Germinal center (tissue), 1 donor: Measurements from ENCODE around the gene ANGPTL2.

Experiments
- DNase-seq: peaks from one replicate; pipeline ENCODE4 v3.0.0; 2012; ENCODE audit warnings: mixed read lengths, low spot score

ANGPTL2 gene

DNA sequence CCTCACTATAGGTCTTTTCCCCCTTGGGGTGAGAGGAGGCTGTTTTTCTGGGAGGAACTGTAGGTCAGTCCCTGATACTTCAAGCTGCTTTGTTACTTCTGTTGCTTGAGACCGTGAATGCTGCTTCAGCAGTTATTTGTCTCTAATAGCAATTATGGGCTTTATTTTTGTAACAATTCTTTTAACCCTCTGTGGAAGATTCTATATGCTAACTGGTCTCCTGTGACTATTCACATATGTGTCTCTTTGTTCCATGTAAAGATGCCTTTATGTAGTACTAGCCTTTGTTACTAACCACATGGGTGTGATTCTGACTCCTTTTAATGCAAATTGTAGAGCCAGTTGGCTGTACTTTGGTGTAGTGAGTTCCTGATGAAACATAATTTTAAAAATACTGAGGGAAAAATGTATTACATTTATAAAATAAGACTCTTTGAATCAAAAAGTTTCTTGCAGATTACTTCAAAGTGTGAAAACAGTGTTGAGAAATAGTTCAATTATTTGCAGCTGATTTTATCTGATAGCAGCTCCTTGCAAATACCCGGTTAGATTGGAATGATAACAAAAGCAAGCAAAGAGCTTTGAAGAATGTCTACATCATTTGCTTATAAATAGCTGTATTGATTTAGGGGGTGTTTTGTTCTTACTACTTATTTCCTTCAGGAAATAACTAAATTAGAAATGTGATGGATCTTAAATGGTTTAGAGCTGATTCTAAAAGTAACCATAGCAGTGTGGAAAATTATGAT is 46.6 kb downstream of the ANGPTL2 start:
- DNase-seq = no peak

DNA sequence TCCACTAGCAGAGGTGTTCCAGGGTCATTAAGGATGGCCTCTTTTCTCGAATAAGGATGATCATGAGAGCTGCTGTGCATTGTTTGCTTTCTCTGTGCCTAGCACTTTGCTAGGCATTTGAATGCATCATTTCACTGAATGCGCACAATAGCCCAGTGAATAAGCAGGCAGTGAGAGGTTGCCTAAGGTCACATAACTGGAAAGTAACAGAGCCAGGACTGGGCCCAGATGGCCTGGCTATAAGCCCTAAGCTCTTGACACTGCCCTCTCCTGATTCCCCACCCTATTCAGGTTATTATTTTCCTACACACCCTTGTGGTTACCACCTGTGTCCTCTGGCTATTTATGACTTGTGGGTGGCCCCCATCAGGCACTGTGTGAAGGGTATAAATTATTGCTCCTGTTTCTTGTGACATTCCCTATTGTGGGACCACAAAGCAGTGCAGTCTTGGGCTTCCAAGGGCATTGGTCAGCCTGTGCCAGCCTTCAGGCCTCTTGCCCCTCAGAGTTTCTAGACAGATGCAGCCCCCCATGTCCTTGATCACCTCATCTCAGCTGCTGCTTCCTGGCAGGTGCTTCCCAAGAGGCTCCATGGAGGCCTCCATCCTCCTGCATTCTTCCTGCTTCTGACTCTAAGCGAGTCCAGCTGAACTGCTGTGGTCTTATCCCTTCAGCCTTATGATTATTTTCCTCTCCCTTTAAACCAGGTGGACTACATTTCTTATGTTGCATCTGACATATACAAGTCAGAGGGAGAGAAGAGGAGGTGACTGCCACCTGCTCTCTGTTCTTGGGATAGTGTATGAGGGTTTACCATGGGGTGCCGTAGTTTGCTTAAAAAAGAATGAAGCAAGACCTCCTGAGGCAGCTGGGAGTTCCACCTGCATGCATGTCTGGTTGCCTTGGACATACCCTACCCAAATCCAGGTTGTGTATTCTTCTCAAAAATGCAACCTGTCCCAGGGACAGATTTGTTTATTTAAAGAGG is 47.6 kb downstream of the ANGPTL2 start:
- DNase-seq = no peak

DNA sequence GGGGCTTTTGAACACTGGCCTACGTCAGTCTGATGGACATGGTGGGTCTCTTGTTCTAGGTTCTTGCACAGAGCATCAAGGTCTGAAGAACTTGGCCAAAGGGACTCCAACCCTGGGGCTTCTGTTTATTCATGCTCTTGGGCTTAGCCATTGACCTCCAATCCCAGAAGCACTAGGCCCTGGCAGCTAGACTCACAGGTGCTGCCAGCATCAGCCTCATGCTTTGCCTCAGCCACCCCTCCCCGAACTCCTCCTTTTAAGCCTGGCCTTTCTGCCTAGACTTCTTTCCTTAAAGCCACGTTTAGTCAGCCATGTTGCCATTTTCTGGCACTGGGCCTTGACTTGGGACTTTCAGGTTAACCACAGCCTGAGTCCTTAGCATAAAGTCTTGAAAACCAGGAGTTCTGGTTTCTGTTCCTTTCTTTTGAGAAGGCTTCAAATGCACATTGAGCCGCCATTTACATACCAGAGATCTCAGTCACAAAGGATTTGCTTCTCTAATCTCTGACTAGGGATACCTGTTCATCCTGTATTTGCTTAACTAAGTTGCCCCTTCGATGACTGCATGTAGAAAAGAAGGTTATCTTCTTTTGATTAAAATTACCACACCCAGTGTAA is 54.7 kb downstream of the ANGPTL2 start:
- DNase-seq = no peak

DNA sequence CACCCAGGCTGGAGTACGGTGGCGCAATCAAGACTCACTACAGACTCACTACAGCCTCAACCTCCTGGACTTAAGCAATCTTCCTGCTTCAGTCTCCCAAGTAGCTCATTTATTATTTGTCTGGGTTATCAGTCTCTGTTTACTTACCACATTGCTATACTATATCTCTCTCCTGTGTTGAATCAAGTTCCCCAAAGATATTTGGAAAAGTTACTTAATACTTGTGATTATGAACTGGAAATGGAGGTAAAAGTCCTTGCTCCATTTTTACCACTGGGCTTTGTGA is 55.6 kb downstream of the ANGPTL2 start:
- no peak for DNase-seq

DNA sequence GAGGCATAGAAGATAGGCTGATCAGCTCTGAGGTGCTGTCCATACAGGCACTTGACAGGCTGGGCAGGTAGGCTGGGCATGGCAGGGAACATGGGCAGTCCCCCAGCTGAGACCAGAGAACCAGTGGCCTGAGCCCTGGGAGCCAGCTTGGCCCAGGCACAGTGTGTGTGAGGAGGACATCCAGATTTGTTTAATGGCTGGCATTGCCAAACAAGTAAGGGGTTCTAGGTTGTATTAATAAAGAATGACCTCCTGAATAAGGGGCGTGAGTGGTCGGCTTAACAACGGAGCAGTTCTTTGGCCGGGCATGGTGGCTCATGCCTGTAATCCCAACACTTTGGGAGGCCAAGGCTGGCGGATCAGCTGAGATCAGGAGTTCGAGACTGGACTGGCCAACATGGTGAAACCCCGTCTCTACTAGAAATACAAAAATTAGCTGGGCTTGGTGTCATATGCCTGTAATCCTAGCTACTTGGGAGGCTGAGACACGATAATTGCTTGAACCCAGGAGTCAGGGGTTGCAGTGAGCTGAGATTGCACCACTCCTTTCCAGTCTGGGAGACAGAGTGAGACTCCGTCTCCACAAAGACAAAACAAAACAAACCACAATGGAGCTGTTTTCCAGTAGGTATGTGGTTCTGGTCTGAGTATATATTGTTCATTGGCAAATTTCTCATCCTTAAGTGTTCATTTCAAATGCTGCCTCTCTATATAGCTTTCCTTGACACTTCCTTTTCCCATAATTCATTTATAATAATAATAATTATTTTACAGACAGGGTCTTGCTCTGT is 56.2 kb downstream of the ANGPTL2 start:
- no peak for DNase-seq

DNA sequence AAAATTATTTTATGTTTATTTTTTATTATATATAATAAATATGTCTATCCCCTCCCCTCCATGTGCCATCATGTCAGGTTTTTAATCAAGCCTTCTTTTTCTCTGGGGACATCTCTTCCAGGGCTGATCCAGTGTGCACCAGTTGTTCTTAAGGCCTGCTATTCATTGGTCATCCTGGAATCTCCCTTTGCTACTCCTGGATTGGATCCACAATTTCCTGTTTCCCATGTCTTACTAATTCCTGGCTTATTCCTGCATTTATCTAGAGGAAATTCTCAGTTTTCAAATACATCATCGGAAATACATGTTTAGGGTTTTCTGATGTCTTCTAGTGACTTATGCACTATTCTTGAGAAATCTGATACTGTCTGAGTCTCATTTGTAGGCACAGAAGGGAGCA is 56.8 kb downstream of the ANGPTL2 start:
- DNase-seq = no peak

DNA sequence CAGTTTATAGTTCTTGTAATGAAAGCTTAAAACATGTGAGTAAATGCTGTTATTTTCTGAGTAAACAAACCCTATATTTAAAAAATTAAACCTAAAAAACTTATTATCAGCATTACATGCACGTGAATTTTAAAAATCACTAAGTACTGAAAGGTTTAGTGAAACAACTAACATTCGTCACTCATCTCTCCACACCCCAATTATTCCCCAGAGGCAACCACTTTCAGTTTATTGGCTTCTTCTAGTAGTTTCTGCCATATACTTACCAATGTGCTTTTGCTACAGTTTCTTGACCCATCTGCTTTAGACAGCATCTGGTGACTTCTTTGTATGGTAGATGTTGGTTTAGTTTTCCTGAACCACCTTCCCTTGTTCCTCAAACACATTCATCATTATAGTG is 58.1 kb downstream of the ANGPTL2 start:
- no peak for DNase-seq

DNA sequence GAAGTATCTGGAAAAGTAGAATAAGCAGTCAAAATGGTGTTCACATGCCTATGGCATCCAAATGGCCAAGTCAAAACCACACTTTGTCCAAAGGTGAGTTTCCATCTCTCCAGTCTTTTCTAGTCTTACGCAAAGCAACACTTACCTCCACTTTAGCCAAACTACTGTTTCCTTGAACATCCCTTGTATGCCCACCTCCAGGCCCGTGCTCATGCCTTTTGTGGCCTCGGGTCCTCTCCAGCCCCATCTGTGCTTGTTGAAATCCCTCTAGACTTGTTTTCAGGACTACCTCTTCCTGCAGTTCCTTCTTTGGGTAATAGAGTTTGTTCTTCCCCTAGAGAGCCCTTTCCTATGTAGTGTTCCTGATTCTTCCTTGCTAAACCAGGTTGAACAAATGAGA is 61.0 kb downstream of the ANGPTL2 start:
- no peak for DNase-seq

DNA sequence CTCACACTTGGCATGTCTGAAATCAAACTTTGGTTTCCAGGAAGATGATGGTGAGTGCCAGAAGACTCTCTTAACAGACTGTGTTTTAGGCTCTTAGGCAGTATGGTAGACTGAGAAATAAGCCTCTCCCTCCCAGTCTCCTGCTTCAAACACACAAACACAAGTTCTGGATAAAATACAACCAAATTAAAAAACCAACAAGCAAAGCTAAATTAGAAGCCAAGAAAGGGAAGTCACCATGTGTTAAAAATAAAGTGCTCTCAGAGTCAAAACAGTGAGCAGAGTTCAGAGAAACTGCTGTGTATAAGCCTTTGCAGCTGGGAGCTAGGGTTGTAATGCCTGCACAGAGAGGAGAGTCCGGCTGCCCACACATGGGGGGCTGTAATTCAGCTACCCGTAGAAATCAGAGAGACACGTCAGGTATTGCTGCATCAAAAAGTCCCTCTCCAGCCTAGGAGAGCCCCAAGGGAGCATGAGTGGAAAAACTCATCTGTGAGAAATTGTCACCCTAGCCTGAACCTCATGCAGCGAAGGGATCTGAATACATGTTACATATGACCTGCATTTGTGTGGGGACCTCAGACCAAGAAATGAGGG is 62.6 kb downstream of the ANGPTL2 start:
- DNase-seq = peak; percentile 24

DNA sequence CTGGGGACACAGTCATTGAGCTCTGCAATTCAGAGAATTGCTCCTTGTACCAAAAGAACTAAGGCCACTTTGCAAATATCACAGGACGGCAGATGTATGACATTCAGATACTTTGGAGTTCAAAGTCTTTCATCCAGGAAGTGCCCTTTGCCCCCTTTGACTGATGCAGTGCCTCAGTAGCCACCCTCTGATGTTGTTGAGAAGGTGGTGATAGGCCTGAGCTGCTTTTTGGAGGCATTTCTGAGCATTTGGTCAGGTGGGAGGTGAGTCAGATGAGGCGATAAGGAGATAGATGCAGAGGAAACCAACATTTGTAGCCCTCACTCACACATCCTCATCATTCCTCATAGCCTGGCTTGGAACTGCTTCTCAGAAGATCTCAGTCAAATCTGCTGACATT is 63.4 kb downstream of the ANGPTL2 start:
- no peak for DNase-seq

DNA sequence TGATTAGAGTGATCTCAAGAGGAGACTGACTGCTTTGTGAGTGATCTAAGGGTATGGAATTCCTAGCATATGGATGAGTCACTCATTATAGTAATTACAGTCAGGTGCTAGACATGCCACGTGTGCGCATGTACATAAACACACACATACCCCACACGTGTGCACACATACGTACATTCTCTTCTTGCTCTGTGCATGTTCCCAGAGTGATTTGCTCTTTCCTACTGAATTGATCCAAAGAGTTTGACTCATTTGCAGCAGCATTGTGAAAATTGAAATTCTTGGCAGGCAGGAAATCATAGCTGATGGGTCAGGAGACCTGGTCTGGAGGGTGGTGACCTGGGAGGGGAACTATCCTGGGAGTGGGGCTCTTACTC is 63.8 kb downstream of the ANGPTL2 start:
- no peak for DNase-seq

DNA sequence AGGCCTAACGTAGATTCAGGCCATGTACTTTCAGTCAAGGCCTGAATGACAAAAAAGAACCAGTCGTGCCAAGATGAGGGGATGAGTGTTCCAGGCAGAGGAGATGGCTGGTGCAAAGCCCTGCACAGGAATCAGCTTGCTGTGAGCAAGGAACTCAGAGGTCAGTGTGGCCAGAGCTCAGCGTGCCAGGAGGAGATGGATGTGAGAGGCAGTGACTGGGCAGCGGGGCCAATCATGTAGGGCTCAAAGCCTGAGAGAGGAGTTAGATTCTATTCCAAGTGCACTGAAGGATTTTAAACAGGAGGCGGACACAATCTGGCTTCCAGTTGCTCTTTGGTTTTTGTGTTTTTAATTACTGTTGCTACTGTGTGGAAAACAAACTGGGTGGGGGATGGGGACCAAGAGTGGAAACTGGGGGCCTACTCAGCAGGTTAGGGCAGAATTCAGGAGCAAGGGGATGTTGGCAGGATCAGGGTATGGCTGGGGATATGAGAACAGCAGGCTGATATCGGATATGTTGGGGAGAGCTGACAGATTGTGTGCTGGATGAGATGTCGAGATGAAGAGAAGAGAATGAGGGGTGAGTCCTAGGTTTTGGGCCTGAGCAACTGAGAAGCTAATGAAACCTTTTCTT is 64.3 kb downstream of the ANGPTL2 start:
- DNase-seq = no peak

DNA sequence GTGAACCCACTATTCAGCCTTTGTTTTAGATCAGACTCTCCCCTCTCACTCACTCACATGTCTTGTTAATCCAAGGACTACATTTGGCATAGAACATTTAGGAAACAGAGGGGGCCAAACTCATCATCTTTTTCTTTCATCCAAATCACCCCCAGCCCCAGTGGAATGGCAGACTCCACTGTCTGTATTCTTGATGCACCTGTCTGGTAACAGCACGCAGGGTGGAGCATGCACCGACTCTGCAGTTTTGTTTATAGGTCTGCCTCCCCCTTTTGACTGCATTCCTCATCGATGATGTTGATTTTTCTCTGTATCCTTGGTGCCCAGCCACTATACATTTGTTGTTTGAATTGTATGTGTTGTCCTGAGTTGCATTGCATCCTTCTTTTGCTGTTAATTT is 66.0 kb downstream of the ANGPTL2 start:
- DNase-seq = no peak

DNA sequence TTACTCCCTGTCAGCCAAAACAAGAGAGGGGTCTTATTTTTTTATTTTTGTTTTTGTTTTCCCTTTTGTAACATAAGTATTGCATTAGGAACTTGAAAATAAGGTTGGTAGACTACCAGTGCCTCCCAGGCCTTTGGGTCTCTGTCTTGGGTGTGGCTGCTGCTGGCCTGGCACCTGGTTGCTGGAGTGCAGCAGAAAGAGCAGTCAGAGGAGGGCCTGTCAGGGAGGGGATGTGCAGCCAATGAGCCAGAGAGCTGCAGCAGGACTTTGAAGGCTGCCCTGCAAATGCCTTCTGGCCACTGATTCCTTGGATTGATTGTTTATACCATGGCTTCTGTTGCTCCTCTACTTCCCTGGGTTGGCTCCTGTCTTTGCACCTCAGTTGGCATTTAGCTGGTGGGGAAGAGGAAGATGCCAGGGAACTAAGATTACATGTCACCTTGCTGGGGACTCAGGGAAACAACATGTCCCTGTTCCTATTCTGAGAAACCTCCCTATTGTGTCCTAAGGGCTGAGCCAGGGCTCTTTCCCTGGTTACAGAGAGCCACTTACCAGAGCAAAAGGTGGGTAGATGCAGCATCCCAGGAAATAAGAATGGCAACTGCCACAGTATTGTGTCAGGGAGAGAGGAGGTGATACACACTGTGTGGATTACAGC is 66.6 kb downstream of the ANGPTL2 start:
- no peak for DNase-seq

DNA sequence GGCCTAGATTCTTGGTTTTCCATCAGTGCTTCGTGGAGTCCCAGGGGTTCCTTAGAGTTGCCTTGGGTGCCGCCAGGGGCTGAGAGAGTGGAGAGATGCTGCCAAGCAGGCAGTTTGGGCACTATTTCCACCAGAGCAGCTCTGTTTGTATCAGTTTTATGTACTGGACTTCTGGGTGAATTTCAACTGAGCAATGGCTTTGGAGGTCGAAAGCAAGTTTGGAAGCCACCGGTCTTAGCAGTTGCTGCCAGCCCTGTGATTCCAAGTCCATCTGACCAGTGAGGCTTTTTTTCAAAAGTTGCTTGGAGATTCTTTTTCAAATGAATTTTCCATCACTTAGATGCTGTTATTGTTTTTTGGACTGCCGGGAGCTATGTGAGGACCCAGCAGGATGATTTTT is 68.5 kb downstream of the ANGPTL2 start:
- no peak for DNase-seq

DNA sequence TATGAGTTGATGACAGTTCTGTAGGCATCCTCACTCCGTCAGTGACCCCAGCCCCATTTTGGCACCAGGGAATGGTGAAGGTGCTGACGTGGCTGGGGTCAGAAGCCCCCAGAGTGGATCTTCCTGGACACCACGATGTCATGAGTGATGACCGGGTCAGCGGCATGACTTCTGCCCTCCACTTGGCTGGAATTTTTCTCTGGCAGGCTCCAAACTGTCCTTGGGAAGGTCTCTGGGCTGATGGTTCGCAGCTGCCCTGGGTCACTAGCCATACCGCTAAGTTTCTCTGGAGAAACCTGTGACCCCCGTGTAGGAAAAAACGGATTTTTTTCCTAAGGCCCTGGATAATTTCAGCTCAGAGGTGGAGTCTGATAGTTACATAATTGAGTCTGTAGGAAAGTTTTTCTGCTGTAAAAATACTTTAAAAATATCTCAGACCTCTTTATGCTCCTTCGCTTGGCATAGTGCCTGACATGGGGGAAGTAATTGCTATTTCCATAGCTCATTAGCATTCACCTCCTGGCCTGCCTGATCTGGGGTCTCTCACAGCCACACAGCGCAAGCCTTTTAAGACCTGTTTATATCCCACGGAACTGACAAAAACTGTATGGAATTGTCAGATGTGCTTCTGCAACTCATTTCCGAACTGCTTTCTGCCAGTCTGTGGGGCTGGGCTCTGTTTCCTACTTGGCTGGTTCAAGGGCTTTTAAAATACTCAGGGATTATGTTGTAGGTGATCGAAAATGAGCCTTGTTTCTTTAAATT is 69.2 kb downstream of the ANGPTL2 start:
- no peak for DNase-seq

DNA sequence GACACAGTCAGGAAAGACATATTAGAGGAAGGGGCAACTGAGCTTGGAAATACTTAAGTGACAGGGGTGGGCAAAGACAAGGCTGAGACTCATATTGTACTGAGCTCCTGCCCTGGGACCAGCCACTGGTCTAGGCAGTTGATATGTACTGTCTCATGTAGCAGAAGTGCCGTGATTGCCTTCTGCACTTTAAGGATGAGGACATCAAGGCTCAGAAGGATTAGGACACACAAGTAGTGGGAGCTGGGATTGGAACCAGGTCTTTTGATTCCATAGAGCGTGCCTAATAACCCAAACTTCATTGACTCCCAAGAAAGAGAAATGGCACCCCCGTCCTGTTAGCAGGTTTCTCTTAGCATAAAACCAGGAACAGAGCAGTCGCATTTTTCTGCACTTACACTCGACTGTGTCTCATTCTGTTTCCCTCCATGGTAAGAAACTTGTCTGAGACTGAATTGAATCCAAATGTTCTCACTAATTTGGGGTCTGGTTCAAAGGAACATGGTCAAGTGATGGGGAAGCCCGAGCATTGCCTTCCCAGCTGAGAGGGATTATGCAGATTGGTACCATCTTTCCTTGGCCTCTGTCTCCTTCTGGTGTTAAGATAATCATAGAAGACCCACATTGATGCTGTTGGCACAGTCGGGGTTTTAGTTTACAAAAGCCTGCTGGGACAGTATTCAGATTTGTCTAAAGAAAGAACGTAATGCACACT is 70.4 kb downstream of the ANGPTL2 start:
- DNase-seq = no peak

DNA sequence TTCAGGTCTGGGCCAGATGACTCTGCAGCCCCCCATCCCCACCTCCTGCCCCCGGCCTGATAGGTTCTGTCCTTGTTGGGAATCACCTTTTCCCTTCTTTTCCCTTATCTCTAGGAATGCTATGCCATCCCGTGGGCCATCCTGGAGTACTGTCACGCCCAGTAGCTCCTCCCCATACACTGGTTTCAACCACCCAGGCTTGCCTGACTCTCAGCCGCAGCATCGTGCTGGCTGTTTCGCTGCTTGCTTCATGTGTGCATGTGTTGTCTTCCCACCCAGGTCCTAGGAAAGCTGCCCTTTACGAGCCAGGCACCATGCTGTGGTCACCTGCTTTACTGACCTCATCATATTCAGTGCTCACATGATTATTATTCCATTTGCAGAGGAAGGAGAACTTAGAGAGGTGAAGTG is 71.8 kb downstream of the ANGPTL2 start:
- DNase-seq = no peak

DNA sequence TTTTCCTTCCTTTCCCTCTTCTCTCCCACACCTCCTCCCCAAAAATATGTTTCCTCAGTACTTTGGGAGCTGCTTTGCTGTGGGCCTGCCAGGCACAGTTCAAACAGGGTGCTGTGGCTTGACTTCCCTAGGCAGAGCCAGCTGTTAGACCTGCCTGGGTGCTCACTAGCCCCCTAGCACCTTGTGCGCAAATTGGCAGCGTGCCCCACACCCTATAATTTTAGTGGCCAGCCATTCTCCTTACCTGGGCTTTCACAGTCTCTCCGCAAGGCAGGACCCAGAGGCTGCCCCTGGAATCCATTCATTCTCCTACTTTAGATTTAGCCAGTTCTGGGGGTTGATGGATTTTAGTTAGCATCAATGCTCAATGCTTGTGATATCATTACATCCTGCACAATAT is 72.3 kb downstream of the ANGPTL2 start:
- DNase-seq = no peak
